Stimulated activated memory B cell treated with anti-CD40 and anti-IgM and Interleukin-4, amounts not matched to agents 10 μg/mL and 1 μg/mL and 100 μg/mL, for 72 hours (primary cell): ENCODE results near the gene HDAC4.

Experiments
- ATAC-seq: fragments of 150-1000 bp; cut with Tn5 transposase; 2 replicates; pipeline ENCODE4 v1.10.0; 2021
- H3K27ac Mint-ChIP-seq: one replicate; pipeline ENCODE4 v1.8.0; 2022; ENCODE audit warnings: mild to moderate bottlenecking, mixed read lengths
- H3K27me3 Mint-ChIP-seq: one replicate; pipeline ENCODE4 v1.8.0; 2022; ENCODE audit warnings: mixed read lengths
- H3K36me3 Mint-ChIP-seq: one replicate; pipeline ENCODE4 v1.8.0; 2022; ENCODE audit warnings: mixed read lengths
- H3K4me1 Mint-ChIP-seq: one replicate; pipeline ENCODE4 v1.8.0; 2022; ENCODE audit warnings: mixed read lengths
- H3K4me3 Mint-ChIP-seq: one replicate; pipeline ENCODE4 v1.8.0; 2022; ENCODE audit warnings: mild to moderate bottlenecking, moderate library complexity, mixed read lengths
- H3K9me3 Mint-ChIP-seq: one replicate; pipeline ENCODE4 v1.8.0; 2022; ENCODE audit warnings: mixed read lengths

Gene HDAC4

GRCh38 chr2:239203443-239204135 lies 197.2 kb downstream of the HDAC4 start:
- no peak for ATAC-seq
- H3K27me3 Mint-ChIP-seq: no peaks in the 10 kb centered on the region
- H3K4me1 Mint-ChIP-seq: peaks cover 25% of the 10 kb centered on the region
- no peak overlapping the region for H3K4me3 Mint-ChIP-seq
- H3K27ac Mint-ChIP-seq: no peak overlapping the region
- H3K9me3 Mint-ChIP-seq: no peaks in the 10 kb centered on the region
- peaks cover 5% of the 10 kb centered on the region for H3K36me3 Mint-ChIP-seq

- Mint-ChIP-seq H3K27ac (no peak overlapping the region), H3K4me3 (no peak overlapping the region), H3K9me3 (no peaks in the 10 kb centered on the region), H3K4me1 (peaks cover 25% of the 10 kb centered on the region), H3K27me3 (no peaks in the 10 kb centered on the region), H3K36me3 (peaks cover 13% of the 10 kb centered on the region)
- no peak for ATAC-seq
Observed at GRCh38 chr2:239202836-239203235, 198.0 kb downstream of the HDAC4 start.

- no peaks in the 10 kb centered on the region for H3K27me3 Mint-ChIP-seq
- no peak for ATAC-seq
- peaks cover 25% of the 10 kb centered on the region for H3K4me1 Mint-ChIP-seq
- peaks cover 17% of the 10 kb centered on the region for H3K36me3 Mint-ChIP-seq
- H3K4me3 Mint-ChIP-seq: no peak overlapping the region
- no peak overlapping the region for H3K27ac Mint-ChIP-seq
- no peaks in the 10 kb centered on the region for H3K9me3 Mint-ChIP-seq
Observed at GRCh38 chr2:239202343-239202742, 198.5 kb downstream of the HDAC4 start.

DNA sequence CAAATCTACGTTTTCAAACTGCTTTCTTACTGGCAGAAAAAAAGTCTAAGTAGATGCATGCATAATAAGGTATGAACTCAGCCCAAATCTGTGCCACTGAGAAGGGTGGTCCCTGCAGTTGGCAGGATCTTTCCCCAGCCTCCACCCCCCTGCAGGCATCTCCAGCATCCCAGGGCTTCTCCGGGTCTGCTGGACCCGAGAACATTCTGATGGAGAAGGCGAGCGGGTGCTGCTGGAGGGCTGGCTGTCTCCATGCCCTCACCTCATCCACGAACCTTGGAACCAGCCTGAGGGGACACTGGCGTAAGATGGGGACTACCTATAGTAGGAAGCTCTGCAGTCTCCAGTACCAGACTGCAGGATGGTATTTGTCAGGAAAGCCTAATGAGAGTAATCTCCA lies 198.9 kb downstream of the HDAC4 start:
- no peak overlapping the region for H3K27ac Mint-ChIP-seq
- H3K4me3 Mint-ChIP-seq: no peak overlapping the region
- H3K27me3 Mint-ChIP-seq: no peaks in the 10 kb centered on the region
- ATAC-seq: no peak
- peaks cover 25% of the 10 kb centered on the region for H3K4me1 Mint-ChIP-seq
- peaks cover 22% of the 10 kb centered on the region for H3K36me3 Mint-ChIP-seq
- H3K9me3 Mint-ChIP-seq: no peaks in the 10 kb centered on the region

DNA sequence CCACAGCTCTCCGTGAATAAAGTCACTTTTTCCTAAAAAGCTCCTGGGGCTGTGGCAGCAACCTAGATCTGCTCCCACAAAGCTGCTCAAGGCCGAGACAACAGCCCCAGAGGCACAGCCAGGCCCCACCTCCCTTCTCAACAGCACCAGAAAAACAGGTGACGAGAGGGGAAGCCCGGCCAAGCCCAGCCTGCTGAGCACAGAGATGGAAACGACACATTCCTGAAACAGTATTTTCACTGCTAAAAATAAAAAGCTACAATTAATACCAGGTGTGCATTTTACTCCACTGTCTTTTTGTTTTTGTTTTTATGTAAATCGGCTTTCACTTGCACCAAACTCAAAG lies 199.3 kb downstream of the HDAC4 start:
- peaks cover 22% of the 10 kb centered on the region for H3K4me1 Mint-ChIP-seq
- H3K9me3 Mint-ChIP-seq: no peaks in the 10 kb centered on the region
- ATAC-seq: no peak
- H3K4me3 Mint-ChIP-seq: no peak overlapping the region
- peaks cover 23% of the 10 kb centered on the region for H3K36me3 Mint-ChIP-seq
- no peaks in the 10 kb centered on the region for H3K27me3 Mint-ChIP-seq
- H3K27ac Mint-ChIP-seq: no peak overlapping the region

GRCh38 chr2:239200646-239201530 lies 199.9 kb downstream of the HDAC4 start:
- Mint-ChIP-seq H3K4me1 (peaks cover 18% of the 10 kb centered on the region), H3K9me3 (no peaks in the 10 kb centered on the region), H3K36me3 (peaks cover 23% of the 10 kb centered on the region), H3K27me3 (no peaks in the 10 kb centered on the region), H3K4me3 (no peak overlapping the region), H3K27ac (no peak overlapping the region)
- no peak for ATAC-seq

DNA sequence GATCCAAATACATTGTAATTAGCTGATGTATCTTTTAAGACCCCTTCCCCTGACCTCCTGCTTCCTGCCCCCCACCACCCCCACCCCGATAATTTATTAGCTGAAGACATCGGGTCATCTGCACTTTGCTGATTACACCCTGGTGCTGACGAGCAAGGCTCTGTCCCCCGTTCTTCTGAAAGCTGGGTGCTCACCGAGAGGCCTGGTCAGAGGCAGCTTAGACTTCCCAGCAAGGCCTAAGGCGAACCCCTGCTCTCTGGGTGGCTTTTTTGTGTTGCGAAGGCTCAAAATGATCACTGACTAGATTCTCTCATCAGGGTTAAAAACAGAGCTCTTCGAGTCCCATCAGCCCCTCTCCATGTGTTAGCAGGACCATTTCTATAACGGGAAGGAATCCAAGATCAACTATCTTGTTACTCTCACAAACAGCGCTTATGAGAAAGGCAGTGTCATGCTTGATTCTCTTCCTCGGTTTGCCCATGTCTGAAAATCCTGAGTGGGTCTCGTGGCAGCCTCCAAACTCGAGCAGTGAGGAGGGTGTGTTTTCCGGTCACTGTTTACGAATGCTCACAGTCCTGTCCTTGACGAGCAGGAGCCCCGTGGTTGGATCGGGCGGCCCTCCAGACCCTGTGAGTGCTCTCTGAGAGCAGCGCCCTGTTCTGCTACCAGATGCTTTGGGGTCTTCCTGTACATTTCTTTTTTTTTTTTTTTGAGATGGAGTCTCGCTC lies 201.6 kb downstream of the HDAC4 start:
- H3K4me3 Mint-ChIP-seq: no peak overlapping the region
- H3K4me1 Mint-ChIP-seq: peaks cover 8% of the 10 kb centered on the region
- peaks cover 23% of the 10 kb centered on the region for H3K36me3 Mint-ChIP-seq
- H3K27me3 Mint-ChIP-seq: no peaks in the 10 kb centered on the region
- H3K9me3 Mint-ChIP-seq: no peaks in the 10 kb centered on the region
- ATAC-seq: no peak
- H3K27ac Mint-ChIP-seq: no peak overlapping the region

DNA sequence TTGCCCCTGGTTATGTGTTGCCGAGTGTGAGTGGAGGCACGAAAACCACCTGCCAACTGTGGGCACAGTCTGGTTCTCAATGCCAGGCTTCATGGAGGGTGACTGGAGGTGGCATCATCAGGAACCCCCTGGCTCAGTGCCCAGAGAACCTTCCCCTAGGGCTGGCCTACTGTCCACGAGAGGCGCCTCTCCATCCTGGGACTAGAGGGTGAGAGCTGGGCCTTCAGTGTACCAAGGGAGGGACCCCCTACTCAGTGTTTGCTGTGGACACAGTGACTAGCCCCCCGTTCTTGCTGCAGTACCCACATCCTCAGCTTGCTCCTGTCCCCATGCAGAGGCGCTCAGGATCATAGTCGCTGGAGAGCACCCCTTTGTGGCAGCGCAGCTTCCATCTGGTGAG lies 202.6 kb downstream of the HDAC4 start:
- H3K4me3 Mint-ChIP-seq: no peak overlapping the region
- H3K9me3 Mint-ChIP-seq: no peaks in the 10 kb centered on the region
- no peak for ATAC-seq
- H3K27me3 Mint-ChIP-seq: no peaks in the 10 kb centered on the region
- peaks cover 23% of the 10 kb centered on the region for H3K36me3 Mint-ChIP-seq
- H3K4me1 Mint-ChIP-seq: peaks cover 8% of the 10 kb centered on the region
- H3K27ac Mint-ChIP-seq: no peak overlapping the region

GRCh38 chr2:239197146-239197545 lies 203.7 kb downstream of the HDAC4 start:
- no peak overlapping the region for H3K27ac Mint-ChIP-seq

GRCh38 chr2:239196474-239197021 lies 204.3 kb downstream of the HDAC4 start:
- H3K27ac Mint-ChIP-seq: no peak overlapping the region
- H3K36me3 Mint-ChIP-seq: peaks cover 23% of the 10 kb centered on the region
- H3K9me3 Mint-ChIP-seq: no peaks in the 10 kb centered on the region
- H3K4me3 Mint-ChIP-seq: no peak overlapping the region
- no peaks in the 10 kb centered on the region for H3K4me1 Mint-ChIP-seq
- H3K27me3 Mint-ChIP-seq: no peaks in the 10 kb centered on the region
- ATAC-seq: no peak

More at GRCh38 chr2:239197146-239197545, 203.7 kb downstream of the HDAC4 start:
- Mint-ChIP-seq H3K9me3 (no peaks in the 10 kb centered on the region), H3K27me3 (no peaks in the 10 kb centered on the region), H3K4me1 (peaks cover 2% of the 10 kb centered on the region), H3K4me3 (no peak overlapping the region), H3K36me3 (peaks cover 23% of the 10 kb centered on the region)
- no peak for ATAC-seq

- Mint-ChIP-seq H3K36me3 (peaks cover 23% of the 10 kb centered on the region), H3K4me1 (no peaks in the 10 kb centered on the region), H3K9me3 (no peaks in the 10 kb centered on the region), H3K27me3 (no peaks in the 10 kb centered on the region), H3K4me3 (no peak overlapping the region), H3K27ac (no peak overlapping the region)
- ATAC-seq: no peak
Observed at GRCh38 chr2:239195992-239196391, 204.8 kb downstream of the HDAC4 start.

DNA sequence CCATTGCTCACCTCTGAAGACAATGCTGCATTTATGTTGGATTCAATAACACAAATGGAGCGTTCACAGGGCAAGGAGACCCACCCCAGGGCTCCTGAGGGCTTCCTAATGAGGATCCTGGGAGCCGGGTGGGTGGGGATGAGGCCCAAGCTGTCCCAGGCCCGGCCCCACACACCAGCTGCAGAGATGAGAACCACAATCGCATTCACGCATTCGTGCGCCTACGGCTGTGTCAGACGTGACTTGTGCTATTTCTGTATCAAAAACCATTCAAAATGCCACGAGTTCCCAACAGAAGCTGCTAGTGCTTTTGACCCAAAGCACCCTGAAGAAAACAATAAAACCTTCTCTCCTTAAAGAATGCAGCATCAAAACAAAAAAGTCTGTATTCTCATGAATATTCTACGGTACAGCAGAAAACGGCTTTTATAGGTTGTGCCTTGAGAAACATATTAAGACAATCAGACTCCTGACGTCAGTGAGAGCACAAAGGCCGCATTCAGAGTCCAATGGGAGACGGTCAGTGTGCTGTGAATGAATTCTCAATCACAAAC lies 205.4 kb downstream of the HDAC4 start:
- Mint-ChIP-seq H3K9me3 (no peaks in the 10 kb centered on the region), H3K27me3 (no peaks in the 10 kb centered on the region), H3K27ac (no peak overlapping the region), H3K36me3 (peaks cover 26% of the 10 kb centered on the region), H3K4me1 (no peaks in the 10 kb centered on the region), H3K4me3 (no peak overlapping the region)
- ATAC-seq: no peak

GRCh38 chr2:239194731-239195317 lies 206.0 kb downstream of the HDAC4 start:
- no peaks in the 10 kb centered on the region for H3K4me1 Mint-ChIP-seq
- no peak overlapping the region for H3K27ac Mint-ChIP-seq
- no peaks in the 10 kb centered on the region for H3K27me3 Mint-ChIP-seq
- peaks cover 32% of the 10 kb centered on the region for H3K36me3 Mint-ChIP-seq
- no peak overlapping the region for H3K4me3 Mint-ChIP-seq
- ATAC-seq: no peak
- no peaks in the 10 kb centered on the region for H3K9me3 Mint-ChIP-seq

GRCh38 chr2:239193925-239194677 lies 206.7 kb downstream of the HDAC4 start:
- Mint-ChIP-seq H3K36me3 (peaks cover 39% of the 10 kb centered on the region), H3K27ac (no peak overlapping the region), H3K4me1 (no peaks in the 10 kb centered on the region), H3K9me3 (no peaks in the 10 kb centered on the region), H3K27me3 (no peaks in the 10 kb centered on the region), H3K4me3 (no peak overlapping the region)
- ATAC-seq: no peak
